HG02759 (cell line): ENCODE measurements around the gene IFNAR1.
"Not testable (repeated sequence)": the region's sequence is repeated elsewhere in the genome, so short reads cannot be mapped to it uniquely, and the experiment has no call there.

Experiments used
- ATAC-seq: cut with Tn5 transposase; IDR thresholded peaks from one replicate; pipeline ENCODE4 v1.9.1; 2021; ENCODE audit warnings: mild to moderate bottlenecking, moderate library complexity; ENCODE audit not compliant: unreplicated experiment

Gene IFNAR1

DNA sequence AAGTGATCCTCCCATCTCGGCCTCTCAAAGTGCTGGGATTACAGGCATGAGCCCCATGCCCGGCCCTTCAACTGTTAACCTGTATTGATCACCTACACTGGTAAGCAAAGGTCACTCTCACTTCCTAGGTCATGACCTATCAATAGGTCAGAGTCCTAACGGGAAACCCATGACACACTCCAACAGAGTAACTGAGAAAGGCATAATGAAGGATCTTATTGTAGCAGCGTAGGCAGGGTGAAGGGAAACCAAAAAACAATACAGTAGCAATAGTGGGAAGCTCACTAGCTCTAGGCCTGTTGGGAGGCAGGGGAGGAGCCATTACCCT lies 19.5 kb upstream of the IFNAR1 start:
- no peak for ATAC-seq

DNA sequence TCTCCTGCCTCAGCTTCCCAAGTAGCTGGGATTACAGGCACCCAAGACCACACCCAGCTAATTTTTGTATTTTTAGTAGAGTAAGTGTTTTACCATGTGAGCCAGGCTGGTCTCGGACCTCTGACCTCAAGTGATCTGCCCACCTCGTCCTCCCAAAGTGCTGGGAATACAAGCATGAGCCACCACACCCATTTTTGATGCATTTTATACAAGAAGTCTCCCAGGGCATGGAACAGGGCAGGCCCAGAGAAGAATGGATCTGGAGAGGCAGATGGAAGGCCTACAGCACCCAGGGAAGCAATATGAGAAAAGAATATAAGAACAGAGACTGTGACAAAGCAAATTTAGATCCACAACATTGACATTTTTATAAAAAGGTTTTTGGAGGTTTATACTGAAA lies 18.8 kb upstream of the IFNAR1 start:
- ATAC-seq, result no peak

DNA sequence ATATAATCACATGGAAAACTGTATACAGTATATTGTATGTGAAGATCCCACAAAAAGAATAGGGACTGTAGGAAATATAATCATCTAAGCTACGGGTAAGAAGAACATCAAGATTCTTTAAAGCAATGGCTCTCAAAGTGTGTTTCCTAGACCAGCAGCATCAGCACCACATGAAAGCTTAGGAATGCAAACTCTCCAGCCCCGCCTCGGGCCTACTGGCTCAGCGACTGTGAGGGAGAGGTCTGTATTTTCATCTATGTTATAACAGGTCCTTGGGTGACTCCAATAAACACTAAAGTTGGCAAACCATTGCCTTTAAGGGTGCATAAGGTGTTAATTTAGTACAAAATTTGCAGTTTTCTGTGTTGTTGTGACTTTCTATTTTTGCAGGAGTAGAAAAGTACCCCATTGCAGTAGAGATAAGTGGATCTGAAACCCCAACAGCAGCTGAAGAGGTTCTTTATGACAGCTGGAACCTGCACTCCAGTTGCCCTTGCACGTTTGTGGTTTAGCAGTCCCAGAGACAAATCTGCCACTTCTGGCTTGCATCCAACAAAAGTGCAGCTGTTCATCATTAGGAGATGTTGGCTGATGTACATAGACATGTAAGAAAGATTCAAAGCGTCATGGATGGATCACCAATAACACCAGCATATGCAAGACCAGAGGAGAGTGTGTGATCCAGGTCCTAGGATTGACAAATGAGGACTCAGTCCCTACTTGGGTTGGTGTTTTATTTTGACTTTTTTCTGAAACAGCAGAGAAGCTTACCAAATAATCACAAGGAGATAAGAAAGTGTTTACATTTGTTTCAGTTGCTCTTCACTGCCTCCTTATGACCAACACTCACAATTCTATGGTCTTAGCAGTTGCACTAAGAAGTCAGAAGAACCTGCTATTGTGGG lies 15.9 kb upstream of the IFNAR1 start:
- peak; percentile 89 for ATAC-seq

DNA sequence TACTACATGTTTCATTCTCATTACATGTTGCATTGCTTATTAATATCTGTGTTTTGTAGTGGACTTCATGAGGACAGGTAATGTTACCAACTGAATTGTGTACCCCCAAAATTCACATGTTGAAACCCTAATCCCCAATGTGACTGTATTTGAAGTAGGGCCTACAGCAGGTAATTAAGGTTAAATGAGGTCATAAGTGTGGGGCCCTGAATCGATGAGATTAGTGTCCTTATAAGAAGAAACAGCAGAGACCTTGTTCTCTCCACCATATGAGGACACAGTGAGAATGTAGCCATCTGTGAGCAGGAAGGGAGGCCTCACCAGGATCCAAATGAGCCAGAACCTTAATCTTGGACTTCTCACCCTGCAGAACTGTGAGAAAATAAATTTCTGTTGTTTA lies 15.0 kb upstream of the IFNAR1 start:
- ATAC-seq, result no peak

DNA sequence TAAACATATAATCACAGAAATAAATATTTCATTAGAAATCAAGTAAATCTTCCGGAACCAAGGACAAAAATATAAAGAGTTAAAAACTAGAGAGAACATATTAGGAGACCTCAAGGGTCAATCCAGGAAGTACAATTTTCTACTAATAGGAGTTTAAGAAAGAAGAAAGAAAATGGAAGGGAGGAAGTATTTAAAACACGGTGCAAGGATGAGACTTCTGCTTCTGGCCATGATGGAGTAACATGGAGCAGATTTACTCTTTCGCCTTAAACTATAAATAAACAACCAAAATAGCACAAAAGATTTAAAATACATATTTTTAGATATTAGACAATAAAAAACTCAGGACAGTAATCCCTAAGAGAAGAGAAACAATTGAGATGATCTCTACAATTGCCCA lies 12.6 kb upstream of the IFNAR1 start:
- ATAC-seq, result no peak

DNA sequence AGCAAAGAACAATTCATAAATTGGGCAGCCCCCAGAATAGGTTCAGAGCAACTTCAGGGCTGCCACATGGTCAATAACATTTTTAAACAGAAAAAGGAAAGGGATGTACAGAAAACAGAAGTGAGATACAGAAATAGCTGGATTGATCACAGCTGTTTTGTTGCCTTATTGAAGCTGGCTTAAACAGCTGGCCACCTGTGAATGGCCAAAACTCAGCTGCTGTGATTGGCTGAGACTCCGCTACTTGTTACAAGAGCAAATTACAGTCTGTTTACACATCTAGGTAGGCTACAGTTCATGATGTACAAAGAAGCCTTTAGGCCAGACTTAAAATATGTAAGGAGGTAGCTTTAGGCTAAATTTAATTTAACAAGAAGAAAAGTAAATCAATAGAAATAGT lies 11.6 kb upstream of the IFNAR1 start:
- ATAC-seq, result no peak

DNA sequence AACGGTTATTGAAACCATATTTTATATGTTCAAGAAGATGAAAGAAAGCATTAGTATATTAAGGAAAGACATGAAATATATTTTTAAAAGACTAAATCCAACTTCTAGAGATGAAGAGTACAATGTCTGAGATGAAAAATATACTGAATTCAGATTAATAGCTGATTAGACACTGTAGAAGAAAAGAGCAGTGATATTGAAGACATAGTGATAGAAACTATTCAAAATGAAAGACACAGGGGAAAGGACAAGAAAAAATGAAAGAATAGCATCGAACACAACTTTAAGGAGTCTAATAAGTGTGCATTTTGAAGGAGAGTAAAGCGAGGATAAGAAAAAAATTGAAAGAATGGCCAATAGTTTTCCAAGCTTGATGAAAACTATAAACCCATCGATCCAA lies 11.2 kb upstream of the IFNAR1 start:
- no peak for ATAC-seq

DNA sequence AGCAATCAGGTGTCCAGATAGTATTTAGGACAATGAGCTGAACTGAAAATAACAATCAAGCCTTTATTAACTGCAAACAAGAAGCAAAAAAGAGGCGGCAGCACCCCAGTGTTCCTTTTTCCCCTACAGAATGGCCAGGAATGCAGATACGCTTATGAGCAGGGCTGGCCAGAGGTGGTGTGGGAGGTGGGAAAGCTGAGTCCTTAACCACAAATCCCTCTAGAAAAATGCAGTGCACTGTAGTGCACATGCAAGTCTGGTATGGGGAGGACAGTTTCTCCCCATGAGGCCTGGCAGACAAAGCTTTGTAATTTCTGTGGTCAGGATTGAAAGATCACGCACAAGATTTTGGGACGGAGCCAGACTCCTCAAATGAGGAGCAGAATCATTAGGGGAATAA lies 10.7 kb upstream of the IFNAR1 start:
- no peak for ATAC-seq

DNA sequence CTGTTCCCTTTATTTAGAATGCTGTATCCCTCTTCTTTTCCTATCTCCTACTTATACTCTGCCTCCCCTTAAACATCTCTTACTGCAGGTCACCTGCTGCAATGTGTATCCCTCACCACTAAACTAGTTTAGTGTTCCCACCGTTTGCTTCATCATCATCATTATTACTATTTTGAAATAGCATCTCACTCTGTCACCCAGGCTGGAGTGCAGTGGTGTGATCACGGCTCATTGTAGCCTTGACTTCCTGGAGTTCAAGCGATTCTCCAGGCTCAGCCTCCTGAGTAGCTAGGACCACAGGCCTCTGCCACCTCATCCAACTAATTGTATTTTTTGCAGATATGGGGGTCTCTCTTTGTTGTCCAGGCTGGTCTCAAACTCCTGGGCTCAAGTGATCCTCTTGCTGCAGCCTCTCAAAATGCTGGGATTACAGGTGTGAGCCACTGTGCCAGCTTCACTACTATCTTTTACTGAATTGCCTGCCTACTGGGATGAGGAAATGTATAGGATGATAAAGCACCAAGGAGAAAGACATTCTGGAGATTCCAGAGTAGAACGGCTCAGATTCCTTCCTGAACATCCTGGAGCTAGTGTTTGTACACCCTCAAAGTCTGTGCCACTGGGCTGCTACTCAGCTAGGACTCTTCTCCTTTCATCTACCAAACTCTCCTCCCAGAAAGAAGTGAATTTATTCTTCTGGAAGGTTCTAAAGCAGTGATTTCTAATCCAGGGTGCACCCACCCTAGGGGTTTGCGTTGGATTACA lies 8.6 kb upstream of the IFNAR1 start:
- ATAC-seq, result no peak

DNA sequence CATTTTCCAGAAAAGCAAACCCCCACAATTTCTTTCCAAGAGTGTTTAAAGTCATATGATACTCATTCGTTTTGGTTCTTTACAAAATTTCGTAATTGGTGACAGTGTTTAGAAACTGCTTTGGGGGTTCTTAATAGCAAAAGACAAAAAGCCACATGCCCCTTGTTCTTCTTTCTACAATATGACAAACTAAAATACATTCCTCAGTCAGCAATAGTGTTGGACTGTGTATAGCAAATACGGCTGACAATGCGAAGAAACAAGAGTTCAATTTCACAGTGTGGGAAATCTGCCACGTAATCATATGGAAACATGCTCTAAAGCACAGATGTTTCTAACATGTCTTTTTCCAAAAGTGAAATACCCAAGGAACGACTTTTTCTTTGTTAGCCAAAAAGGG lies 7.6 kb upstream of the IFNAR1 start:
- no peak for ATAC-seq

DNA sequence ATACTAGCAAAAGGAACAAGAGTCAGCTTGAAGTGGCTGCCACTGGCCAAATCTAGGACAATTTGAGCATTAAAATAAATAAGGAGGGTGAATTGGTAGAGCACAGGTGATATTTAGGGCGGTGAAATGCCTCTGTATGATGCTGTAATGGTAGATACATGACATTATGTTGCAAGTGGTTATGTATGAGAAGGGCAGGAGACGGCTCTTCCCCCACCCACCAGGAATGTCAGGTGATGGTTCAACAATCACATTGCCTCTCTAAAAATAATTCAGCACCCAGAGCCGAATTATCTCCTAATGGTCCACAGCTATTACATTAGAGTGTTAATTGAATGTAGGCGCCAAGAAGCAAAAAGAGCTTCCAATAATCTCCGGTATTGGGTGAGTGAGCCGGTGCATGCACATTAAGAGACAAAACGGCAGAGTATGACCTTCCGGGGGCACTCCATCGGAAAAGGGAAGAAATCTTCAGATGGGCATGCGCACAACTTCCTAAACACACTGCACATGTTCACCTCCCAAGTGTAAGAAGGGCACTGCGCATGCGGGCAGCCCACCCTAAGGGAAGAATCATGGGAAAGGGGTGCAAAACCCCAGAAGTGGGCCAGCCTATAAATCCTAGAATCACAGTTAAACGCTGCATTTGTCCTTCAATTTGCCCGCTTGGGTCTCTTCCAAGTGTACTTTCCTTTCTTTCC lies 6.8 kb upstream of the IFNAR1 start:
- no peak for ATAC-seq

DNA sequence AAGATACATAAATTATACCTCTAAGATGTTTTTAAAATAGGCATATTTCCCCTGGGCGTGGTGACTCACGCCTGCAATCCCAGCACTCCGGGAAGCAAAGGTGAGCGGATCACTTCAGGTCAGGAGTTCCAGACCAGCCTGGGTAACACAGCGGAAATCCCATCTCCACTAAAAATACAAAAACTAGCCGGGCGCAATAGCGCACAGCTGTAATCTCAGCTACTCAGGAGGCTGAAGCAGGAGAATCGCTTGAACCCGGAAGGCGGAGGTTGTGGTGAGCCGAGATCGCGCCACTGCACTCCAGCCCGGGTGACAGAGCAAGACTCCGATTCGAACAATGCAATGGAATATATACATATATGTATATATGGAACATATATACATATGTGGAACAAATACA lies 3.8 kb upstream of the IFNAR1 start:
- not testable (repeated sequence) for ATAC-seq

DNA sequence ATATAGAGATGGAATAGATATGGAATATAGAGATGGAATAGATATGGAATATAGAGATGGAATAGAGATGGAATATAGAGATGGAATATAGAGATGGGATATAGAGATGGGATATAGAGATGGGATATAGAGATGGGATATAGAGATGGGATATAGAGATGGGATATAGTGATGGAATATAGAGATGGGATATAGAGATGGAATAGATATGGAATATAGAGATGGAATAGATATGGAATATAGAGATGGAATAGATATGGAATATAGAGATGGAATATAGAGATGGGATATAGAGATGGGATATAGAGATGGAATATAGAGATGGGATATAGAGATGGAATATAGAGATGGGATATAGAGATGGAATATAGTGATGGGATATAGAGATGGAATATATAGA lies 1.2 kb upstream of the IFNAR1 start:
- not testable (repeated sequence) for ATAC-seq

DNA sequence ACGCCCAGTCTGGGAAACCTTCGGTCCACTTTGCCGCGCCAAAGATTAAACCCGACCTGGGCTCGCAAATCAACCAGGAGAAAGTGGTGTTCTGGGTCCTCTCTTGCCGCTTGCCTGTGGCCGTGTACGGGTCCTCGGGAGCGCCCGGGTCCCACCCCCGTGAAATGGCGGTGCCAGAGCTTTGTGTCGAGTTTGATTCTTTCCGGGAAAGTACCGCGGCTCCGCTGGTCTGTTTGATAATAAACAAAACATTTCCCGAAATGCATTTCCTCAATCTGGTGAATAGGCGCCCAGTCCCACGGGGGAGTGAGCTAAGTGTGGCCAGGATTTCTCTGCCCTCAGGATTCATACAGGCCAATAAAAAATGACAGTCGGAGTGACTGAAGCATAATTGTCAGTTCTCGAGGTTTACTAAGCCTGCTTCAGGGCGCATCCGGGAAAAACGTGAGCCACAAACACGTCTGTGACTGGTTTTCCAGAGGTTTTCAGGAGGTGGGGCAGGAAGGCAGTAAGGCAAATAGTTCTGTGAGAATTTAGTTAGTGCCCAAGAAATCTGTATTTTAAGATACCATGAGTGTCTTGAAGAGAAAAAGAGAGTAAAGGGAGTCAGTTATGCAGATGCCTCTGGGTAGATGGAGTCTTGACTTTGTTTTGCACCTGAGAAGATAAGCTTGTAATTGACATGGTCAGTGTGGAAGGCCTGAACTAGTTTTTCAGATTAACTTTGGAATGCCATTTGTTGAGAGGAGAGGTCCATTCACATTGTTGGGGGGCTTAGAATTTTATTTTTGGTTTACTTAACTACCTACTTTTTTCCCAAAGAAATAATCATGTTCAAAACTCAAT lies 675 bp downstream of the IFNAR1 start:
- peak; percentile 38 for ATAC-seq

DNA sequence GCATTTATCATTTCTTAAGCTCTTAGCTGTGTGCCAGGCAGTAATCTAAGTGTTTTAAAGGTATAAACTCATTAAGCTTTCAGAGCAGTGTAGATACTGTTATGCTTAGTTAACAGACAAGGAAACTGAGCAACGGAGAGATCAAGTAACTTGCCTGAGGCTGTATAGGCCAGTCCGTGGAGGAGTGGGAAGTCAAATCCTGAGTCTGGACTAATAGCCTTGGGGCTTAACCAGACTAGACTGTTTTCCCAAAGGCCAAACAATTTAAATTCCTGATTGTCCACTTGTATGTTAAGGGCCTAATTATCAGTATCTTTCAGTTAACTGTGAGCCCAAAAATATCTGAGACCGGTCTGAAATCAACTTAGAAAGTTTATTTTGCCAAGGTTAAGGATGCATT lies 2.6 kb downstream of the IFNAR1 start:
- no peak for ATAC-seq

DNA sequence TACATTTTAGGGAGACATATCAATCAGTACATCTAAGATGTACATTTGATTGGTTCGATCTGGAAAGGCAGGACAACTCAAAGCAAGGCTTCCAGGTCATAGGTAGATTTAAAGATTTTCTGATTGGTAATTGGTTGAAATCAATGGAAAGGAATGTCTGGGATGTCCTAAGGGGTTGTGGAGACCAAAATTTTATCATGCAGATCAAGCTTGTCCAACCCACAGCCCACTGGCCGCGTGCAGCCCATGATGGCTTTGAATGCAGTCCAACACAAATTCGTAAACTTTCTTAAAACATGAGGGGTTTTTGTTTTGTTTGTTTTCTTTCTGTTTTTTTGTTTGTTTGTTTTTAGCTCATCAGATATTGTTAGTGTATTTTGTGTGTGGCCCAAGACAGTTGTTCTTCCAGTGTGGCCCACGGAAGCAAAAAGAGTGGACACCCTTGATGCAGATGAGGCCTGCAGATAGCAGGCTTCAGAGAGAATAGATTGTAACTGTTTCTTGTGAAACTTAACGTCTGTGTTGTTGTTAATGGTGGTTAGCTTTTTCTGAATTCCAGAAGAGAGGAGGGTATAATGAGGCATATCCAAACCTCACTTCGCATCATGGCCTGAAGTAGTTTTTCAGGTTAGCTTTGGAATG lies 3.1 kb downstream of the IFNAR1 start:
- ATAC-seq, result no peak

DNA sequence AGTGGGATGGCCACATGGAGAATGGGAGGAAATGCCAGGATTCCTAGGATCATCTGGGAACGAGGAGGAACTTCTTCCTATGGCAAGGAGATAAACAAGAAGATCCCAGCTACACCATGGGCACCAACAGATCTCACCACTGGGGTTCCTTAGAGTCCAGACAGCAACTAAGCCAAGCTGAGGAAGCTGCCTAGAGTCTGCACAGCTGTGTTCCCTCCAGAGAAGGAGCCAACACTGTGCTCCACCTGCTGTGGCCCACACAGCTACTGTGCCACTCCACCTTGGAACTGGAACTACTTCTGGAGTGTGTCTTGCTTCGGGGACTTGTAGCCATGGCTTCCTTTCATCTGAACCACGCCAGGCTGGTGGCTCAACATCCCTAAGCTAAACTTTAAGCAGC lies 6.0 kb downstream of the IFNAR1 start:
- no peak for ATAC-seq

DNA sequence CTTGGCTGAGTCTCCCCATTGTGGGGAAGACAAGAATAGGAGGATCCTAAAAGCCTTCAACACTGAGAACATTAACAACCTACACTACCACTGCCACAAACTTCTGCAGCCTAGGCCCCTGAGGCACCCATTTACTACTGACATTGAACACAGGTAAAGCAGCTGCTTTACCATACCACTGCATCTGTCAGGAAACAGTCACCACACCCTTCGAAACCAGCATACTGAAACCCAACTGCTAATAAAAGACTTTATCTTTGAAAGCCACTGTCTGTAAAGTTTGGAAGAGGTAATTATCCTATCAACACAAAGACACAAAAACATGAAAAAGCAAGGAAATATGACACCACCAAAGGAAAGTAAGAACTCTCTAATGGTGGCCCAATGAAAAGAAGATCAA lies 7.4 kb downstream of the IFNAR1 start:
- ATAC-seq, result peak; percentile 62

DNA sequence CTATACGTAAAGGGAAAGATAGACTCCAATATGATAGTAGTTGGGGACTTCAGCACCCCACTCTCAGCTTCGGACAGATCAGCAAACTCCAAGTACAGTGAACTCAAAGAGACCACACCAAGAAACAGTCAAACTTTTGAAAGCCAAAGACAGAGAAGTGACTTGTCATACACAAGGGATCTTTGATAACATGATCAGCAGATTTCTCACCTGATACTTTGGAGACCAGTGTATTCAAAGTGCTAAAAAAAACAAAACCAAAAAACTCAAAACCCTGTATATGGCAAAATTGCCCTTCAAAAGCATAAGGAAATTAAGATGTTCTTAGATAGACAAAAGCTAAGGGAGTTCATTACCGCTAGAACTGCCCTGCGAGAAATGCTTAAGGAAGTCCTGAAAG lies 9.4 kb downstream of the IFNAR1 start:
- no peak for ATAC-seq

DNA sequence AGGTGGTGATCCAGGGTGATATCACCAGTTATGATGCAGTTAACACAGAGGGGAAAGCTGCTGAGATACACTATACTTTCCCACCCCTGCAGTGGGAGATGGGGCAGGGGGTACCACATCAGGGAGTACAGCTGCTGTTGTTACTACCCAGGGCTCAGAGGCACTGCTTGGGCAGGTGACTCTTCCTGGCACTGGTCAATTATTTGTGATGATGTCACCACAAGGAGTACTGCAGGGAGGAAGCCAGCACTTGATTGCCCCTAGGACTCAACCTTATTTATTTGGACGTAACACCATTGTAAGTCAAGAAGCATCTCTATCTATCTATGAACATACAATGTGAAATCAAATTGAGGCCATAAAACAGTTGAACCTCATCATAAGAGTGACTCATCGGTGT lies 10.1 kb downstream of the IFNAR1 start:
- no peak for ATAC-seq
